Upper lobe of left lung (tissue), 4 donors: Measurements from ENCODE around the gene COLEC11.

Source experiments
- CTCF ChIP-seq, 6 experiments: fragments of 450-650 bp in 4 of 6; fragments of 200-600 bp in 2 of 6; sonication (generic) in 2 of 6; IDR thresholded peaks; one replicate each; pipeline ENCODE4 v1.5.1; 2016 to 2019; ENCODE audit warnings: antibody characterized with exemption in 6 of 6
- EP300 ChIP-seq, 4 donors: sonication (generic); formaldehyde crosslinking; IDR thresholded peaks; one replicate each; pipeline ENCODE4 v1.5.1; 2017; ENCODE audit warnings: antibody characterized with exemption in 4 of 4, control low read depth in 2 of 4
- POLR2A ChIP-seq, 4 donors: fragments of 450-650 bp; IDR thresholded peaks; one replicate each; pipeline ENCODE4 v1.5.1; 2016 to 2017; ENCODE audit warnings: antibody characterized with exemption in 4 of 4, mild to moderate bottlenecking in 2 of 4
- POLR2AphosphoS5 ChIP-seq, 2 donors: sonication (generic); formaldehyde crosslinking; IDR thresholded peaks; one replicate each; pipeline ENCODE4 v1.5.1; 2017; ENCODE audit warnings: antibody characterized with exemption in 2 of 2

- TF ChIP-seq POLR2A (IDR thresholded peaks at IDR 0.05) = no peak
- TF ChIP-seq CTCF (IDR thresholded peaks at IDR 0.05) = no peak
- no peak for TF ChIP-seq EP300 (IDR thresholded peaks at IDR 0.05)
- TF ChIP-seq POLR2AphosphoS5 (IDR thresholded peaks at IDR 0.05) = no peak
Observed at GRCh38 chr2:3618367-3618766, 23.5 kb downstream of the COLEC11 start.
